MCF 10A (cell line): ENCODE data around the gene BCL2L12. TPM values are rescaled to one million over a fixed set of nuclear protein-coding genes. Genes with fewer than 3 reads are reported as not detected.
A peak's percentile ranks its signal among the peaks of the same experiment; 100 is the strongest.

ENCODE experiments used
- BruUV-seq: library from RNA; stranded (reverse); fragments of 400-500 nt; replicated peaks from 2 replicates; lab custom pipeline; 2021; lab: Mats Ljungman, UMichigan
- CTCF ChIA-PET: fragments of 300-600 bp; sonication (Branson Sonifier 250); formaldehyde crosslinking; extraction: SDS; loops from one replicate; lab custom pipeline; 2021; ENCODE audit warnings: antibody characterized with exemption, inconsistent platforms; lab: Yijun Ruan, JAX
- POLR2A ChIA-PET: fragments of 300-600, 350-650 bp; sonication (Branson Sonifier 250); formaldehyde crosslinking; extraction: SDS; loops from one replicate; lab custom pipeline; 2020; ENCODE audit warnings: antibody characterized with exemption, inconsistent platforms; lab: Yijun Ruan, JAX
- DNase-seq: peaks from one replicate; pipeline ENCODE4 v3.0.0-alpha.2; 2018; ENCODE audit not compliant: unreplicated experiment
- H3K27ac Mint-ChIP-seq: one replicate; pipeline ENCODE4 v1.8.0; 2022; ENCODE audit warnings: mild to moderate bottlenecking, low read depth, mixed read lengths; ENCODE audit not compliant: unreplicated experiment
- H3K27me3 Mint-ChIP-seq: one replicate; pipeline ENCODE4 v1.8.0; 2022; ENCODE audit warnings: mixed read lengths; ENCODE audit not compliant: insufficient read depth, unreplicated experiment
- H3K36me3 Mint-ChIP-seq: one replicate; pipeline ENCODE4 v1.8.0; 2022; ENCODE audit warnings: mild to moderate bottlenecking, moderate library complexity, mixed read lengths; ENCODE audit not compliant: insufficient read depth, unreplicated experiment
- H3K4me1 Mint-ChIP-seq: one replicate; pipeline ENCODE4 v1.8.0; 2022; ENCODE audit warnings: mixed read lengths; ENCODE audit not compliant: insufficient read depth, unreplicated experiment
- H3K4me3 Mint-ChIP-seq: one replicate; pipeline ENCODE4 v1.8.0; 2022; ENCODE audit warnings: mild to moderate bottlenecking, moderate library complexity, mixed read lengths; ENCODE audit not compliant: unreplicated experiment
- H3K9me3 Mint-ChIP-seq: one replicate; pipeline ENCODE4 v1.8.0; 2022; ENCODE audit warnings: mixed read lengths; ENCODE audit not compliant: unreplicated experiment
- intact Hi-C: fragments of 100-400 bp; cut with micrococcal nuclease; formaldehyde crosslinking; loops from 2 replicates; pipeline ENCODE4 v1.14.1; 2022
- total RNA-seq: library from RNA; stranded (reverse); gene quantifications from 2 replicates; pipeline ENCODE4 v1.2.3, GENCODE V29; 2022
- TF ChIP-seq, protein P1 (sequence below): fragments of 200-600 bp; IDR thresholded peaks from one replicate; pipeline ENCODE4 v1.8.0; 2022; ENCODE audit warnings: antibody characterized with exemption, mild to moderate bottlenecking; ENCODE audit not compliant: unreplicated experiment

BCL2L12 gene
- total RNA-seq, 1 experiment from 2014 or later = 36.0 TPM

DNA sequence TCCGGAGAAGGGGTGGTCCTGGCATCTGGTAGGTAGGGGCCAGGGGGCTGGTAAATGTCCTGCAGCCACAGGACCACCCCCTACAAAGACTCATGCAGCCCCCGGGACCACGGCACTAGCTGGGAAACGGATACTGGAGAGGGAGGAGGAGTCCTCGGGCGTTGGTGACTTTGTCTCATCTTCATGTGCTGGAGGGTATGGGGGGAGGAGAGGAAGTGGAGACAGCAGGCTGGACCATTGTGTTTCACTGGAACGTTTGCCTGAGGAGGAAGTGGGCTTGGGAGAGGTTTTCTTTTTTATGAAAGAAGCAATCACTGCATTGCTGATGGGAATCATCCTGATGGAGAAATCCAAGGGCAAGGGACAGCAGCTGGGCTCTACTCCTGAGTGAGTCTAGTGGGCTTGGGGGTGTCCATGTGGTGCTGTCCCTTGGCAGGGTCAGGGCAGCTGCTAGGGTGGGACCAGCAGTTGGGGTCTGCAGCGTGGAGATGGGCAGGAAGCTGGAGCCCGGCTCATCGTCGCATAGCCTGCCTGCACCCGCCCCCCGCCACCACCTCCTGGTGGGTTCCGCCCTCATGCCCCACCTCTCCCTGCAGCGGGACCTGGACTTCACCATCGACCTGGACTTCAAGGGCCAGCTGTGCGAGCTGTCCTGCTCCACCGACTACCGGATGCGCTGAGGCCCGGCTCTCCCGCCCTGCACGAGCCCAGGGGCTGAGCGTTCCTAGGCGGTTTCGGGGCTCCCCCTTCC lies 22.0 kb downstream of the BCL2L12 start:
- no TSS peak for BruUV-seq
- Mint-ChIP-seq H3K27me3 (no peaks in the 10 kb centered on the region), H3K36me3 (peaks cover 62% of the 10 kb centered on the region), H3K9me3 (no peaks in the 10 kb centered on the region), H3K4me3 (no peak overlapping the region), H3K27ac (no peak overlapping the region), H3K4me1 (peaks cover 14% of the 10 kb centered on the region)
- no peak for DNase-seq
- ChIA-PET POLR2A (no interaction called here), CTCF (interaction anchor here (0.6 kb wide), 1 partner anchor 9 kb away, joined by 3 read pairs; no protein-coding TSS in a partner anchor)
- TF ChIP-seq, protein P1, sequence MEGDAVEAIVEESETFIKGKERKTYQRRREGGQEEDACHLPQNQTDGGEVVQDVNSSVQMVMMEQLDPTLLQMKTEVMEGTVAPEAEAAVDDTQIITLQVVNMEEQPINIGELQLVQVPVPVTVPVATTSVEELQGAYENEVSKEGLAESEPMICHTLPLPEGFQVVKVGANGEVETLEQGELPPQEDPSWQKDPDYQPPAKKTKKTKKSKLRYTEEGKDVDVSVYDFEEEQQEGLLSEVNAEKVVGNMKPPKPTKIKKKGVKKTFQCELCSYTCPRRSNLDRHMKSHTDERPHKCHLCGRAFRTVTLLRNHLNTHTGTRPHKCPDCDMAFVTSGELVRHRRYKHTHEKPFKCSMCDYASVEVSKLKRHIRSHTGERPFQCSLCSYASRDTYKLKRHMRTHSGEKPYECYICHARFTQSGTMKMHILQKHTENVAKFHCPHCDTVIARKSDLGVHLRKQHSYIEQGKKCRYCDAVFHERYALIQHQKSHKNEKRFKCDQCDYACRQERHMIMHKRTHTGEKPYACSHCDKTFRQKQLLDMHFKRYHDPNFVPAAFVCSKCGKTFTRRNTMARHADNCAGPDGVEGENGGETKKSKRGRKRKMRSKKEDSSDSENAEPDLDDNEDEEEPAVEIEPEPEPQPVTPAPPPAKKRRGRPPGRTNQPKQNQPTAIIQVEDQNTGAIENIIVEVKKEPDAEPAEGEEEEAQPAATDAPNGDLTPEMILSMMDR = no peak
- intact Hi-C loops = no loop called here

DNA sequence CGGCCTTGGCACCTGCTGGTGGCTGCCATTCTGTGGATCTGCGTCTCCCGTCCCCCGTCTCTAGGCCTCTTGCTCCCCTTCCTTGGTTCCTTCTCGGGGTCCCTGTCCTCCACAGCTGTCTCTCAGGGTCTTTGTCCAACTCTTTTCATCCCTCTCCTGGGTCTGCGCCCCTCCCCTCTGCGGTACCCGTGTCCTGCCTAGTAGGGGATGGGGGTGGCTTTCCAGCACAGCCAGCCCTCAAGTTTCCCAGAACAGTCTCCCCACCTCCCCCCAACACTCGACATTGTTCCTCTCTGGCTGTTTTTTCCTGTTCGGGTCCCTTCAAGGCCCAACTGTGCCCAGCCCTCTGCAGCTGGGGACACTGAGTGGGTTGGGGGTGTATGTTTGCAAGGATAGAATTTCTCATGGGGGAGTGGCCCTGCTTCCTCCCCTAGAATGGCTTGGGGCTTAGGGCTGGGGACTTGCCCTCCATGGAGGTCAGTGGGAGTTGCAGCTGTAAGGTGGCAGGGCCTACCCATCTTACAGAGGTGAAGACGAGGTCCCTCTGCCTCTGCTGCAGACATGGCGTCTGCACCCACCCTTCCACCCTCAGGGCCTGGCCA lies 22.9 kb downstream of the BCL2L12 start:
- no TSS peak for BruUV-seq
- H3K27ac Mint-ChIP-seq = no peak overlapping the region
- POLR2A ChIA-PET = interaction anchor here (0.9 kb wide), 1 partner anchor 12 kb away, joined by 5 read pairs; the partner anchor contains the start of gene PRMT1

DNA sequence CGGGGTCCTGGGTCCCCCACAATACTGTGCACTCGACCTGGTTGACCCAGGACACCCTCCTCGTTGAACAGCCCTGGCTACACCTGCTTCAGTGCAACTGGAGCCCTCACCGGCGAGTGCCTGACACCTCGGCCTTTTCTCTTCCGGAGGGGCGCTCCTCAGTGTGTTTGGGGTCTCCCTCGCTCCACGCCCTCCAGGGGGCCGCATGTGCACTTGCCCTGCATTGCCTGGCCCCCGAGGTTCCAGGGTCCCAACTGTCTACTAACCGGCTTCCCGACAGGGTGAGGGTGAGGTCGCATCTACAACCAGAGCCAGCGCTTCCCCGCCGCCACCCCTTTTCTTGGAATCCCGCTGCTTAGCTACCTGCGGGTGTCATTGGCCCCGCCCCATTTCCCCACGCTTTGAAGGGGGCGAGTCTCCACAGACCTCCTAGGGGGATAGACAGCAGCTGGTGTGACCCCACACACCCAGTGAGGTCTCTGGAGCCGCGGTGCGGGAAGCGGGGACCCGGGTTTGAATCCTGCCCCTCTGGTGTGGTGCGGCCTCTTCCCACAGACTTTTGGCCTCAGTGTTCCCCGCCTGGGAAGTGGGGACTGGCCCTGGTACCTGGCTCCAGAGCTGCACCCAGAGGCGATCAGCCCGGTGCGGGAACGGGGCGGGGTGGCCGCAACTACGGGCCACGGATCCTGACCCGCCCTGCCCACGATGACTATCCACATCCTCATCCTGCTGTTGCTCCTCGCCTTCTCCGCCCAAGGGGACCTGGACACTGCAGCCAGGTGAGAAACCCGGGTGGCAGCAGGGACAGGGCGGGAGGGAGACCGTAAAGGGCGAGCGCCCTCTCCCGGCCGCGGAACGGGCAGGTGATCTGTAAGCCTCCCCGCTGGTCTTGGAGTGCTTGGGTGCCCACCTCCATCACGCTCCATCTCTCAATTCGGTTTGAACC lies 23.7 kb downstream of the BCL2L12 start, which contains the start of gene ADM5:
Gene ADM5 (plus strand): TSS at position 462 of the 946 bp plus-strand sequence. CDS start 244 bp downstream, at position 706.
- H3K27me3 Mint-ChIP-seq = no peaks in the 10 kb centered on the region
- ChIA-PET POLR2A (interaction anchor here (0.7 to 0.9 kb wide), 4 partner anchors 13 to 109 kb away, joined by 3 to 5 read pairs (median 3); partner anchors contain the start of genes PRMT1 and PRRG2), CTCF (interaction anchor here (0.6 kb wide), 2 partner anchors 17 to 231 kb away, joined by 3 to 4 read pairs; no protein-coding TSS in a partner anchor)
- H3K27ac Mint-ChIP-seq = no peak within 1 kb of the TSS
- H3K36me3 Mint-ChIP-seq = peaks cover 46% of the 10 kb centered on the region
- no TSS peak for BruUV-seq
- peak within 1 kb of the TSS; percentile 56 for H3K4me3 Mint-ChIP-seq
- peaks cover 14% of the 10 kb centered on the region for H3K4me1 Mint-ChIP-seq
- intact Hi-C loops = no loop called here
- no peaks in the 10 kb centered on the region for H3K9me3 Mint-ChIP-seq
- DNase-seq = no peak
- TF ChIP-seq, protein P1 = no peak

More for the DNA sequence above, 22.9 kb downstream of the BCL2L12 start:
- DNase-seq = no peak
- intact Hi-C loops = no loop called here
- H3K4me1 Mint-ChIP-seq = peaks cover 14% of the 10 kb centered on the region
- no peak overlapping the region for H3K4me3 Mint-ChIP-seq
- TF ChIP-seq, protein P1 = no peak
- H3K9me3 Mint-ChIP-seq = no peaks in the 10 kb centered on the region
- H3K27me3 Mint-ChIP-seq = no peaks in the 10 kb centered on the region
- H3K36me3 Mint-ChIP-seq = peaks cover 53% of the 10 kb centered on the region
- CTCF ChIA-PET = interaction anchor here (0.6 kb wide), 1 partner anchor 16 kb away, joined by 3 read pairs; no protein-coding TSS in a partner anchor
